ENCODE data around the gene OTX2. TPM values are rescaled to one million over a fixed set of nuclear protein-coding genes. Genes with fewer than 3 reads are reported as not detected.
A peak's percentile ranks its signal among the peaks of the same experiment; 100 is the strongest.

Gene OTX2
- total RNA-seq (2021), result 30.1 to 34.4 TPM (median 32.5 TPM) in 3 replicates
- percentile 96 among the genes with signal in this experiment for Bru-seq, nascent RNA
- long read RNA-seq, experiment 1, transcript OTX2-204 (2 exons, 835 nt), result minor isoform, 34 of 172 reads
- long read RNA-seq, experiment 1, transcript OTX2-202 (3 exons, 1,082 nt), result major isoform, 102 of 172 reads
- long read RNA-seq, experiment 1, transcript OTX2-205 (3 exons, 908 nt), result minor isoform, 21 of 172 reads
- long read RNA-seq, experiment 1, partial matches to known transcripts, result 1 of 172 reads
- long read RNA-seq, experiment 1, other reads (novel, unspliced or antisense), result 14 of 172 reads
- long read RNA-seq, experiment 2, transcript OTX2-202 (3 exons, 1,082 nt), result major isoform, 8 of 27 reads
- long read RNA-seq, experiment 2, partial matches to known transcripts, result 0 of 27 reads
- long read RNA-seq, experiment 2, other reads (novel, unspliced or antisense), result 14 of 27 reads
- long read RNA-seq, experiment 3, transcript OTX2-202 (3 exons, 1,082 nt), result major isoform, 32 of 70 reads
- long read RNA-seq, experiment 3, transcript OTX2-204 (2 exons, 835 nt), result minor isoform, 26 of 70 reads
- long read RNA-seq, experiment 3, transcript OTX2-205 (3 exons, 908 nt), result minor isoform, 6 of 70 reads
- long read RNA-seq, experiment 3, partial matches to known transcripts, result 0 of 70 reads
- long read RNA-seq, experiment 3, other reads (novel, unspliced or antisense), result 6 of 70 reads

DNA sequence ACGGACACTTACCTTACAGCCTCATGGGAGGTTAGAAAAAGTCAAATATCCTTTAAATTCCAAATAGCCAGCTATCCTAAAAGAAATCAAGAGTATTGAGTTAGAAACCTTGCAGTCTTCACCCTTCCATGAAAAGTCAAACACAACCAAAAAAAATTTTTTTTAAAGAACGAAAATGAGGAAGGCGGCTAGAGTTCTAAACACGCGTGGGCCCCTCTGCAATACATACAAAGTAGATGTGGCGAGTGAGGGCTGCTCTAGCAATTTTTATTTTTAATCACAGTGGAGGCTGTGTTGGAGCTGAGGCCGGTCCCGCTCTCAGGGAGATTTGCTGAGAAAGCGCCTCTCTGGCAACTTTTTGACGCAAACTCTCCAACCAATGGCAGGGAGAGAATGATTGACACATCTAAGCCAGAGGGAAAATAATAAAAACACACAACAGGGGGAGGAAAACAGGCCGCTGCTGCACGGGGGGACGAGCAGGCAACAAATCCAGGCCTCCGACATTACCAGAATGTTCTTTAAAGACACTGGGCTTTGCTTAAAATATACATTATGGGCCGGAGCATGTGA, at the start of gene OTX2:
Gene OTX2 (minus strand): TSS at position 333 of the 573 bp plus-strand sequence. CDS start 5,023 bp downstream, outside the sequence.
- H3K27ac Mint-ChIP-seq, result no peak within 1 kb of the TSS
- H3K4me3 Mint-ChIP-seq, result peak within 1 kb of the TSS; percentile 94
- peaks cover 79% of the 10 kb centered on the region for H3K27me3 Mint-ChIP-seq (ENCODE audit: low read depth)
- ATAC-seq, result no peak
- H3K4me1 Mint-ChIP-seq, result peaks cover 68% of the 10 kb centered on the region
- TF ChIP-seq PRRX2 (CRISPR knock-in tag; IDR thresholded peaks at IDR 0.05), result no peak
- TF ChIP-seq HMGXB4 (CRISPR knock-in tag; IDR thresholded peaks at IDR 0.05), result no peak
- no peak for TF ChIP-seq EMX1 (CRISPR knock-in tag; IDR thresholded peaks at IDR 0.05)
- TF ChIP-seq CREM (CRISPR knock-in tag; IDR thresholded peaks at IDR 0.05), result no peak
- TF ChIP-seq, protein P1, sequence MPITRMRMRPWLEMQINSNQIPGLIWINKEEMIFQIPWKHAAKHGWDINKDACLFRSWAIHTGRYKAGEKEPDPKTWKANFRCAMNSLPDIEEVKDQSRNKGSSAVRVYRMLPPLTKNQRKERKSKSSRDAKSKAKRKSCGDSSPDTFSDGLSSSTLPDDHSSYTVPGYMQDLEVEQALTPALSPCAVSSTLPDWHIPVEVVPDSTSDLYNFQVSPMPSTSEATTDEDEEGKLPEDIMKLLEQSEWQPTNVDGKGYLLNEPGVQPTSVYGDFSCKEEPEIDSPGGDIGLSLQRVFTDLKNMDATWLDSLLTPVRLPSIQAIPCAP (CRISPR knock-in tag; IDR thresholded peaks at IDR 0.05), result no peak
- no peak for TF ChIP-seq KAT7 (CRISPR knock-in tag; IDR thresholded peaks at IDR 0.05; ENCODE audit: borderline replicate concordance)
- TF ChIP-seq NFE2L1 (CRISPR knock-in tag; IDR thresholded peaks at IDR 0.05), result no peak
- no peak for TF ChIP-seq SMAD3 (CRISPR knock-in tag; IDR thresholded peaks at IDR 0.05; ENCODE audit: borderline replicate concordance)
- no peaks in the 10 kb centered on the region for H3K36me3 Mint-ChIP-seq
- CTCF ChIA-PET, result no interaction called here
- POLR2A ChIA-PET, result no interaction called here
- H3K9me3 Mint-ChIP-seq, result no peaks in the 10 kb centered on the region
- no peak for DNase-seq (ENCODE audit: low spot score)

- Mint-ChIP-seq H3K4me1 (peaks cover 55% of the 10 kb centered on the region), H3K36me3 (no peaks in the 10 kb centered on the region), H3K27ac (no peak overlapping the region), H3K27me3 (ENCODE audit: low read depth) (peaks cover 97% of the 10 kb centered on the region), H3K9me3 (no peaks in the 10 kb centered on the region), H3K4me3 (no peak overlapping the region)
- DNase-seq (ENCODE audit: low spot score) (no peak), ATAC-seq (no peak)
- ChIA-PET CTCF (interaction anchor here (1.0 to 1.4 kb wide), 2 partner anchors 16 to 42 kb away, joined by 3 to 6 read pairs; no protein-coding TSS in a partner anchor), POLR2A (interaction anchor here (0.7 kb wide), 1 partner anchor 47 kb away, joined by 4 read pairs; no protein-coding TSS in a partner anchor)
- TF ChIP-seq KAT7 (CRISPR knock-in tag; IDR thresholded peaks at IDR 0.05; ENCODE audit: borderline replicate concordance) (no peak), E2F4 (CRISPR knock-in tag; IDR thresholded peaks at IDR 0.05; ENCODE audit: borderline replicate concordance, low read depth) (no peak), ZNF263 (CRISPR knock-in tag; IDR thresholded peaks at IDR 0.05; ENCODE audit: low read depth) (no peak)
- TF ChIP-seq, protein P2, sequence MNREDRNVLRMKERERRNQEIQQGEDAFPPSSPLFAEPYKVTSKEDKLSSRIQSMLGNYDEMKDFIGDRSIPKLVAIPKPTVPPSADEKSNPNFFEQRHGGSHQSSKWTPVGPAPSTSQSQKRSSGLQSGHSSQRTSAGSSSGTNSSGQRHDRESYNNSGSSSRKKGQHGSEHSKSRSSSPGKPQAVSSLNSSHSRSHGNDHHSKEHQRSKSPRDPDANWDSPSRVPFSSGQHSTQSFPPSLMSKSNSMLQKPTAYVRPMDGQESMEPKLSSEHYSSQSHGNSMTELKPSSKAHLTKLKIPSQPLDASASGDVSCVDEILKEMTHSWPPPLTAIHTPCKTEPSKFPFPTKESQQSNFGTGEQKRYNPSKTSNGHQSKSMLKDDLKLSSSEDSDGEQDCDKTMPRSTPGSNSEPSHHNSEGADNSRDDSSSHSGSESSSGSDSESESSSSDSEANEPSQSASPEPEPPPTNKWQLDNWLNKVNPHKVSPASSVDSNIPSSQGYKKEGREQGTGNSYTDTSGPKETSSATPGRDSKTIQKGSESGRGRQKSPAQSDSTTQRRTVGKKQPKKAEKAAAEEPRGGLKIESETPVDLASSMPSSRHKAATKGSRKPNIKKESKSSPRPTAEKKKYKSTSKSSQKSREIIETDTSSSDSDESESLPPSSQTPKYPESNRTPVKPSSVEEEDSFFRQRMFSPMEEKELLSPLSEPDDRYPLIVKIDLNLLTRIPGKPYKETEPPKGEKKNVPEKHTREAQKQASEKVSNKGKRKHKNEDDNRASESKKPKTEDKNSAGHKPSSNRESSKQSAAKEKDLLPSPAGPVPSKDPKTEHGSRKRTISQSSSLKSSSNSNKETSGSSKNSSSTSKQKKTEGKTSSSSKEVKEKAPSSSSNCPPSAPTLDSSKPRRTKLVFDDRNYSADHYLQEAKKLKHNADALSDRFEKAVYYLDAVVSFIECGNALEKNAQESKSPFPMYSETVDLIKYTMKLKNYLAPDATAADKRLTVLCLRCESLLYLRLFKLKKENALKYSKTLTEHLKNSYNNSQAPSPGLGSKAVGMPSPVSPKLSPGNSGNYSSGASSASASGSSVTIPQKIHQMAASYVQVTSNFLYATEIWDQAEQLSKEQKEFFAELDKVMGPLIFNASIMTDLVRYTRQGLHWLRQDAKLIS (CRISPR knock-in tag; IDR thresholded peaks at IDR 0.05; ENCODE audit: borderline replicate concordance), result no peak
- TF ChIP-seq, protein P3, sequence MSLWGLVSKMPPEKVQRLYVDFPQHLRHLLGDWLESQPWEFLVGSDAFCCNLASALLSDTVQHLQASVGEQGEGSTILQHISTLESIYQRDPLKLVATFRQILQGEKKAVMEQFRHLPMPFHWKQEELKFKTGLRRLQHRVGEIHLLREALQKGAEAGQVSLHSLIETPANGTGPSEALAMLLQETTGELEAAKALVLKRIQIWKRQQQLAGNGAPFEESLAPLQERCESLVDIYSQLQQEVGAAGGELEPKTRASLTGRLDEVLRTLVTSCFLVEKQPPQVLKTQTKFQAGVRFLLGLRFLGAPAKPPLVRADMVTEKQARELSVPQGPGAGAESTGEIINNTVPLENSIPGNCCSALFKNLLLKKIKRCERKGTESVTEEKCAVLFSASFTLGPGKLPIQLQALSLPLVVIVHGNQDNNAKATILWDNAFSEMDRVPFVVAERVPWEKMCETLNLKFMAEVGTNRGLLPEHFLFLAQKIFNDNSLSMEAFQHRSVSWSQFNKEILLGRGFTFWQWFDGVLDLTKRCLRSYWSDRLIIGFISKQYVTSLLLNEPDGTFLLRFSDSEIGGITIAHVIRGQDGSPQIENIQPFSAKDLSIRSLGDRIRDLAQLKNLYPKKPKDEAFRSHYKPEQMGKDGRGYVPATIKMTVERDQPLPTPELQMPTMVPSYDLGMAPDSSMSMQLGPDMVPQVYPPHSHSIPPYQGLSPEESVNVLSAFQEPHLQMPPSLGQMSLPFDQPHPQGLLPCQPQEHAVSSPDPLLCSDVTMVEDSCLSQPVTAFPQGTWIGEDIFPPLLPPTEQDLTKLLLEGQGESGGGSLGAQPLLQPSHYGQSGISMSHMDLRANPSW (CRISPR knock-in tag; conservative IDR thresholded peaks at IDR 0.05; ENCODE audit: low read depth), result no peak
Observed at GRCh38 chr14:56858422-56858821, 48.1 kb upstream of the OTX2 start.

Measured in WTC11 (cell line).